Stimulated activated CD4-positive, alpha-beta T cell treated with anti-CD3 and anti-CD28 coated beads, Interleukin-1b, Interleukin-23, amount 100 ng/mL, for 24 hours (primary cell): ENCODE data around the gene B4GALT5.
"Not testable (repeated sequence)": the region's sequence is repeated elsewhere in the genome, so short reads cannot be mapped to it uniquely, and the experiment has no call there.

ENCODE experiments used
- DNase-seq, 4 experiments: peaks; one replicate each; pipeline ENCODE4 v3.0.0-alpha.2; 2020; ENCODE audit warnings: low read depth in 4 of 4, low spot score in 1 of 4

B4GALT5 gene, protein sequence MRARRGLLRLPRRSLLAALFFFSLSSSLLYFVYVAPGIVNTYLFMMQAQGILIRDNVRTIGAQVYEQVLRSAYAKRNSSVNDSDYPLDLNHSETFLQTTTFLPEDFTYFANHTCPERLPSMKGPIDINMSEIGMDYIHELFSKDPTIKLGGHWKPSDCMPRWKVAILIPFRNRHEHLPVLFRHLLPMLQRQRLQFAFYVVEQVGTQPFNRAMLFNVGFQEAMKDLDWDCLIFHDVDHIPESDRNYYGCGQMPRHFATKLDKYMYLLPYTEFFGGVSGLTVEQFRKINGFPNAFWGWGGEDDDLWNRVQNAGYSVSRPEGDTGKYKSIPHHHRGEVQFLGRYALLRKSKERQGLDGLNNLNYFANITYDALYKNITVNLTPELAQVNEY

DNA sequence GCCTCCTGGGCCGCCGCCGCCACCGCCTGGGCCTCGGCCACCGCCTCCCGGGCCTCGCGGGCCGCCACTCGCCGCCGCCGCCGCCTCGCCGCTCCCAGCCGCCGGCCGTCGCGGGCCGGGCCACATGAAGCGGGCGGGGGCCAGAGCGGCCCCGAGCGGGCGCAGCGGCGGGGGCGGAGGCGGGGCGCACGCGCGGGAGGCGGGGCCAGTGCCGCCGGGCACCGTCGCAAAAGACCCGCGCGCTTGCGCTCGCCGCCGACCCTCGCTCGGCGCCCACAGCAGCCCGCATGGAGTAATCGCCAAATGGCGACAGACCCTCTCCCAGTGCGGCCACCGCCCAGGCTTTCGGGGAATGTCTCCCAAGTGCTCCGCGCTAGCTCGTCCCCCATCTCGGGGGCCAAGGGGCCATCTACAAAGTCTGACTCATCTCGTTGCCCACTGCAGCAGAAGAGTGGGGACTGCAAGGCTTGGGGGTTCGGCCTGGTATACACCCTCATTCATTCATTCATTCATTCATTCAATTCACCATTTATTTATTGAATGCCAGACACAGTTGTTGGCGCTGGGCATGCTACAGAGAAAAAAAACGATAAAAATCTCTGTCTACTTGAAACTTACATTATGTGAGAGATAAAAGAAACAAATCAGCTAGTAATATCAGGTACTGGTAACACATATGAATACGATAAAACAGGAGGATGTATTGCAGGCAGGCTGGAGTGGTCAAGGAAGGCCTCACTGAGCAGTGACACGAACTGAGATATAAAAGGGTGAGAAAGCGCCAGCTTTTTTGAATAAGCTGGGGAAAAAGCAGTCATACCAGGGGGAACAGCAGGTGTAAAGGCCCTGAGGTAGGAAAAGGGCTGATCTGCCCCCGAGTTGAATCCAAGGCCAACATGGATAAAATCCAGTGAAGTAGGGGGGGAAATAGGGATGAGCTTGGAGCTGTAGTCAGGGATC is at the start of gene B4GALT5:
Gene B4GALT5 (minus strand): TSS at position 126 of the 960 bp plus-strand sequence. CDS start 188 bp downstream, outside the sequence.
- peak in 3 of 4 experiments; percentile 35 to 60 (median 40) for DNase-seq

DNA sequence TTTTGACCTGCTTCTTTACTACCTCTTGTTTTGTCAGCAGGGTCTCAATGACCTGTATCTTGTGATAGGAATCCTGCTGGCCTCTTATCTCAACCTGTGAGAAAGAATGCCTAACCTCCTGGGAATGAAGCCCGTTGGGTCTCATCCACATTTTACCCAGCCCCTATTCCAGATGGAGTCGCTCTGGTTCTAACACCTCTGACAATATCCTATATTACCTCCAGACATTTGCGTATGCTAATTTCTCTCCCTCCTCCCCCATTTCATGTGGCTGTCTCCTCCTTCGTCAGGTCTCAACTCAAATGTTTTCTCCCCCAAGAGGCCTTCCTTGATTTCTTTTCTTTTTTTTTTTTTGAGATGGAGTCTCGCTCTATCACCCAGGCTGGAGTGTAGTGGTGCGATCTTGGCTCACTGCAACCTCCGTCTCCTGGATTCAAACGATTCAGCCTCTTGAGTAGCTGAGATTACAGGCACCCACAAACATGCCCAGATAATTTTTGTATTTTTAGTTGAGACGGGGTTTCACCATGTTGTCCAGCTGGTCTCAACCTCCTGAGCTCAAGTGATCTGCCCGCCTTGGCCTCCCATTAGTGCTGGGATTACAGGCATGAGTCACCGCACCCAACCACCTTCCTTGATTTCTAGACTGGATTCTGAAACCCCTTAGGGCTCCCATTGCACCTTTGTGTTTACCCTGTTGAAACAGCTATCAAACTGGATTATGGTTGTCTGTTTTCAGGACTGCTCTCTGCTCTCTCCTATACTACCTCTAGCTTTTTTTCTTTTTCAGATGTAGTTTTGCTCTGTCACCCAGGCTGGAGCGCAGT is 49.5 kb upstream of the B4GALT5 start:
- DNase-seq: no peak

DNA sequence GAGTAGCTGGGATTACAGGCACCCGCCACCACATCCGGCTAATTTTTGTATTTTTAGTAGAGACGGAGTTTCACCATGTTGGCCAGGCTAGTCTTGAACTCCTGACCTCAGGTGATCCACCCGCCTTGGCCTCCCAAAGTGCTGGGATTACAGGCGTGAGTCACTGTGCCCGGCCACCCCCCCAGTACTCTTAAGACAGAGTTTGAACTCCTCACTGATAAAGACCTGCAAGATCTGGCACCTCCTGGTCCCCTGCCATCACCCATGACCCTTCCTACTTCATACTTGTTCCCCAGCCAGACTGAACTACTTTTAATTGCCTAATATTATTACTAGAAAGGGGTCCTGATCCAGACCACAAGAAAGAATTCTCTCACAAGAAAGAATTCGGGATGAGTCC is 48.2 kb upstream of the B4GALT5 start:
- not testable (repeated sequence) for DNase-seq

DNA sequence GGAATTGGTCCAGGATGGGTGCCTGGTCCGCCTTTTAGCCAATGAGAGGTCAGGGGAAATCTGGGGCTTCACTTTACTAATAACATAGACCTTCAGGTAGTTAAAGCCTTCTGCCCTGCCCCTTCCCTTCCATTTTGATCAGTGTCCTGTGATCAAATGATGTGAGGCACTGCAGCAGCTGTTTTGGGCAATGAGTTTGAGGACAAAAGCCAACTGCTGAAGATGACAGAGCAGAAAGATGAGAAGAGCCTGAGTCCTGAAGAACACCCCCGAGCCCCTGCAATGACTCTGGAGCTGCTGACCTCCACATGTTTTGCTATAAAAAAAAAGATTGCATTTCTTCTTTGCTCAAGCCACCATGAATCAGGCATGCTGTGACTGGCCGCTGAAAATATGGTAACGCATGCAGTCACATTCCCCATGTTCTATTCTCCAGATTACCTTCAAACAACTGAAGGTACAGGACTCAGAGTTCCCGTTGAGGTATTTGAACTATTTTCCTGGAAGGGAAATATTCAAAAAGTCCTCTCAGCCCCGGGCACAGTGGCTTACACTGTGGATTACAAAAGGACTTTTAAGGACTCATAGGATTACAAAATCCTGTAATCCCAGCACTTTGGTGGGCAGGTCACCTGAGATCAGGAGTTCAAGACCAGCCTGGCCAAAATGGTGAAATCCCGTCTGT is 45.7 kb upstream of the B4GALT5 start:
- no peak for DNase-seq

DNA sequence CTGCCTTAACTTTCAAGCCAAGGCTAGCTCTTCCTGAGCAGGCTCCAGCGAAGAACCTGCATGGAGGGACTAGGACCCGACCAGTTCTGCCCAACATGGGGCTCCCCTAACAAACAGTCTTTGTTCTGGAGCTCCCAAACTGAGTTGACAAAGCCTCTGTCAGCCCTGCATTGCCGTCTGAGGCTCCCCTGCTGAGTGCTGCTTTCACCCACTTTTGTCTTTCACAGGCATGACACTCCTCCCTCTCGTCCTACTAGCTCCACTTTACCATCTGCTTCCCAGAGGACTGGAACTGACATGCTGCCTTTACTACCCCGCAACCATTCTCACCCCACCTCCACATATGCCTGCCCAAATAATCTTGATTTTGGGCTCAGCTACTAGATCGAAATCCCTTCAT is 45.1 kb upstream of the B4GALT5 start:
- no peak for DNase-seq

DNA sequence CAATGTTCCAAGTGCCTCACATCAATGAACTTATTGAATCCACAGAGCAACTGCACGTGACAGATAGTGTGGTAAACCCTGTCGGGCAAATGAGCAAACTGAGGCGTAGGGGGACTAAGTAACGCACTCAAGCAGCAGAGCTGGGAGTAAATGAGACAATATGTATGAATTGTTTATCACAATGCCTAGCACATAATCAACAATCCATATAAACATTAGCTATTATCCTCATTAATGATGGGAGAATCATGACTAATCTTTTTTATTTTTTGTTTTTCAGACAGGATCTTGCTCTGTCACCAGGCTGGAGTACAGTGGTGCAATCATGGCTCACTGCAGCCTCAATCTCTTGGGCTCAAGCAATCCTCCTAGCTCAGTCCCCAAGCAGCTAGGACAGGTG is 43.9 kb upstream of the B4GALT5 start:
- no peak for DNase-seq

DNA sequence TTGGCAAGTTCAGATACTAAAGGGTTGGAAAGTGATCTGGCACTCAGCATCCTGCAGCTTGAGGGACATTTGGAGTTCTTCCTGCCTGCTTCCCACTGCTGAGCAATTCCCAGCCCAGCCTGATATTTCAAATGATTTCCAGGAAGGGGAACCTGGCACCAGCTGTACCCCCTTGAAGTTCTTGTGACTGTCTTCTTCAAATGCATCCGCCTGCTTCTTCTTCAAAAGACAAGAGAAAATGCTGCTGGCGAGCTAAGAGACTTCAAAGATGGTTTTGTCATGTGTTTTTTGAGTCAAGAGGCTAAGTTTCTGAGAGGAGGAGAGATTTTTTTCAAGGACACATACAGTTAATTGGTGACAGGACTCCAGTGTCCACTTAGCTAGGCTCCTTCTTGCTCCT is 42.6 kb upstream of the B4GALT5 start:
- no peak for DNase-seq

DNA sequence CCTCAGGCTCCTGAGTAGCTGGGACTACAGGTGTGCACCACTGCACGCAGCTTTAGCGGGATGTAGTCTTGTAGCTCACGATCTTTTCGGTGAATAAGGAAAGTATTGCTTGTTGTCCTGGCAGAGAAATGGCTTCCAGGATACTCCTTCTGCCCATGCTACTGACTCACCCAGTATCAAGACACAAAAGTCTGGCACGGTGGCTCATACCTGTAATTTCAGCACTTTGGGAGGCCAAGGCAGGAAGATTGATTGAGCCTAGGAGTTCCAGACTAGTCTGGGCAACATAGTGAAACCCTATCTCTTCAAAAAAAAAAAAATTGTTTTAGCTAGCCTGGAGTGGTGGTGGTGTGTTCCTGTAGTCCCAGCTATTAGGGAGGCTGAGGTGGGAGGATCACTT is 40.9 kb upstream of the B4GALT5 start:
- no peak for DNase-seq

DNA sequence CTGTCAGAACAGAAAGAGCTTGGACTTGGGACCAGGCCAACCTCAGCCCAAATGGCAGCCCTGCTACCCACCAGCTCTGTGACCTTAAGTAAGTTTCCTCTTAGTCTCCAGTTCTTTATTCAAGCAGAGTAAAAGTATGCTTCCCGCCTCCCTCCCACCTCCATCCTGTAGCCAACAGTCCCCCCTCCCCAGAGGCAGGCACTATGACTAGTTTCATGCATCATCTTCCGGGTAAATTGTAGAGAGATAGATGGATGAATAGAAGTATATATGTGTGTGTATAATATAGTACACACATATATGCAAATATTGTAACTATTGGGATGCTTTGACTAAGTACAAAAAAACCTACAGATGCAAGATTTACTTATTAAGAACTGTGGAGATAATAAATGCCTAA is 39.5 kb upstream of the B4GALT5 start:
- DNase-seq: no peak

DNA sequence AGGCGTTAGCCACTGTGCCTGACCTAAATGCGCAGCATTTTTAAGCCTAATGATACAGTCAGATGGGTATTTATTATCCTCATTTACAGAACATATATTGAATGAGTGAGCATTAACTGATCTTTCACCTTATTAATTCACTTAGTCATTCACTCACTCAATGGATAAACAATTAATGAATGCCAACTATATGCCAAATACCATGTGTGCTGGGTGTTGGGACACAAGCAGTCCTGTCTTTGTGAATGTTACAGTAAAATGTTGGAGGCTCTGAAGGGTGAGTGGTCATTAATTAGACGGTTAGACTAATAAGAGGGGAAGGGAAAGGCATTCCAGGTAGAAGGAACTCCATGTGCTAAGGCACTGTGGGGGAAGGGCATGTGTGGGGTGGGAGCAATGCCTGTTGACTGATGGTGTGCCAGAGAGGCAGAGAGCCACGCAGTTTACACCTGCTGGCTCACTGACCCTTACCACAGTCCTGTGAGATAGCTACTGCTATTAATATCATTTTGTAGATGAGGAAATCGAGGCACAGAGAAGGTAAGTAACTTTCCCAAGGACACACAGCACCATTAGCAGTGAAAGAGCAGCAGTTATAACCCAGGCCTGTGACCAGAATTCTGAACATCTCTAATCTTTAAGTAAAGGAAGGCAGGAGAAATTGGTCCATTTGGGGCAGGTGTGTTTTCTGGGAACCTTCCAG is 38.7 kb upstream of the B4GALT5 start:
- DNase-seq: no peak

DNA sequence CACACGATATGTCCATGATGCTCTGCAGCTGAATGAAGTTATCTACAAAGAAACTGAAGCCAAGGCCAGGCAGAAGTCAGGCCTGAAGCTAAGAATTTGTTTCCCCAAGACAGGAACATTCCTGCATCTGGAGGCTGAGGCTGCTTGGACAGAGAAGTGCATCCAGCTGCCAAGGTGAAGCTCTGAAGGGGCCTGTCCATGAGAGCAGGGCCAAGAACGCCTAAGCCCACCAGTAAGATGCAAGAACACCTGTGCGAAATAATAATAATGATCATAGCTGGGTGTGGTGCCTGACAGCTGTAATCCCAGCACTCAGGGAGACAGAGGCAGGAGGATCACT is 37.7 kb upstream of the B4GALT5 start:
- DNase-seq: no peak

DNA sequence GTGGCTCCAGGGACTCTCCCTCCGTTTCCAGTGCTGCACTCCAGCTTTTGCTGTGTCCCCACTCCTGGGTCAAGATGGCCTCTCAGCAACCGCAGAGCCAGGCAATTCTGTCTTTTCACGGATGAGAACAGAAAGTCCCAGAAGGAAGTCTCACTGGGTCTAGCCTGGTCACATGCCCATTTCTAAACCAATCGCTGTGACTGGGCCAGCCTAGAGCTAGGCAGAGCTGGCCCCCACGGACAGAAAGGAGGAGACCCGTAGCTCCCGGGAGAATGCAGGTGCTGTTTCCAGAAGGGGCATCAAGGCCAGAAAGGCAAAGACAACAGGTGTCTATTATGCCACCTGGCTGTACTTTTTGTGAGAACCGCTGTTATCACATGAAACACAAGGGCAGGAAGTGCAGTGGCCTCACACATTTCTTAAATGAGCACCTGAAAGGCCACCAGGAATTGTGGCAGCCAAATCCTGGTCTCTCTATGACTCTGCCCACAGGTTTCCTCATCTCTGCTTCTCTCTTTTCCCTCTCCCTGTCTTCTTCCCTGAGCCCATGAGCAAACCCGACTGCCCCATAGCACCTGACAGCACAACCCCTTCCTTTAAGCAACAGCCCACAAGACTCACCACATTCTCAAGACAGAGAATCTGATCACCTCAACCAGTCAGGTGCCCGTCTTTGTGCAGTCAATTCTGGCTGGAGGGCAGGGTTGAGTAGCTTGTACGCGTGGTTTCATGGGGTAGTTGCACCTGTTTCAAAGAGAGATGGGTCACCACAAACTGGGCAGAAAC is 37.1 kb upstream of the B4GALT5 start:
- no peak for DNase-seq

DNA sequence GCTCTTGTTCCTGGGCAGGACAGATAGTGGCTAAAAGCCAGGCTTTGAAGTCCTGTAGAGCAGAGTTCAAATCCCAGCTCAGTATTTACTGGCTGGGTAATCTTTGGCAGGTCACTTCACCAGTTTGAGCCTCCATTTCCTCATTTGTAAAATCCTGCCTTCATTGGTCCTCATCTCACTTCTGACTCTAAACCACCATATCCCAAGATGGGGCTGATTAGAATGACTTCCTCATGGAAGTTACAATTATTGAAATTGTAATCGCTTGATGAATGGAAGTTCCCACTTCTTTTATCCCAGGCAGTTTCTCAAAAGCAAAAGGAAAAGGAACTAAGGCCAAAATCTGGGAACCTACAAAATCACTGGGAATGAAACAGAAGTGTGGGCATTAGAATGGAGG is 35.9 kb upstream of the B4GALT5 start:
- DNase-seq: no peak

DNA sequence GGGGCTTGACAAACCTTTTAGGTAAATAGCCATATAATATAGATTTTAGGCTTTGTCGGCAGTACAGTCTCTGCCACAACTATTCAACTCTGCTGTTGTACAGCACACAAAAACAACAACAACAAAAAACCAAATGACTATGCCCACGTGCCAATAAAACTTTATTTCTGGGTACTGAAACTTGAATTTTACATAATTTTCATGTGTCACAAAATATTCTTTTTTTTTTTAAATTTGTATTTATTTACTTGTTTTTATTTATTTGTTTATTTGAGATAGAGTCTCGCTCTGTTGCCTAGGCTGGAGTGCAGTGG is 34.8 kb upstream of the B4GALT5 start:
- DNase-seq: no peak

DNA sequence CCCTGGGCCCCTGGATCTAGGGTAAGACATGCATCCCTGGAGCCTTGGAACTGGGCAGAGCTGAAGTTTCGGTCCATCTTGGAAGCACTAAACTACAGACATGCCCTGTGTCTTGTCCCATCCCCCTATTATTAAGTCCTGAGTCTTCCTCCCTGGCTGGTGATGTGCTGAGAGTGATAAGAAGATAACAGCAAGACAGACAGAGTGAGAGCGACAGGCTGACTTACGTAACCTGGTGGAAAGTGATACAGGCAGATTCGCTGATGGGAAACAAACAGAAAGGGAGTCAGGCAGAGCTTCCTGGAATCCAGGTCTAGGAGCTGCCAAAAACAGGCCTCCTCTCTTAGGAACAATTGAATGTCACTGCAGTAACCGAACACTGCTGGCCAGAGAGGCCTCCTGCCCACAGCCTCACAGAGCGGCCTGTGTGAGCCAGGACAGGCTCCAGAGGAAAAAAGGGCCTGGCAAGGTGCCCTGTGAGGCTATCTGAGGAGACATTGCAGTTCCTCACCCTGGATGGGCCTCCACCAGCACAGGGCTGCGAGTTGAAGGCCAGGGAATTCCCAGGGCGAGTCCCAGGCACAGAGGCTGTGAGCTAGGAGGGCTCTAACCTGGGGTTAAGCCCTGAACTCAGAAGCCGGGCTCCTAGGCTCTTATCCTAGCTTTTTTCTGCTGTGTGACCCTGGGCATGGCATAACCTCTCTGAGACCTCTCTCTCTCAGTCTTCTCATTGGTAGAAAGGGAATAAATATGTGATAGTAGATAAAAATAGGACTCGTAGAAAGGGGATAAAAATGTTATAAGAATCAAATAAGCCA is 34.2 kb upstream of the B4GALT5 start:
- no peak for DNase-seq

DNA sequence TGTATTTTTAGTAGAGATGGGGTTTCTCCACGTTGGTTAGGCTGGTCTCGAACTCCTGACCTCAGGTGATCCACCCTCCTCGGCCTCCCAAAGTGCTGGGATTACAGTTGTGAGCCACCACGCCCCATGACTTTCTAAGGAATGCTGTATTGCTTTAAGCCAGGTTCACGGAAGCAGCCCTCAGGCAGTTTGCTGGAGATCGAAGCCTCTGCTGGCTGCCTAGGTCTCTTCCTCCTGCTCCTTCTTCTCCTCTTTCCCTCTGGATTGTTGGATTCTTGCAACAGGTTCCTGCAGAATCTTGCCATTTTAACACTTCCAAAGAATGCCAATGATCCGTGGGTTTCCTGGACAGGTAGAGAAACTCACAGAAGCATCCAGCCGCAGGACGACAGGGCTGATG is 29.3 kb upstream of the B4GALT5 start:
- DNase-seq: no peak

DNA sequence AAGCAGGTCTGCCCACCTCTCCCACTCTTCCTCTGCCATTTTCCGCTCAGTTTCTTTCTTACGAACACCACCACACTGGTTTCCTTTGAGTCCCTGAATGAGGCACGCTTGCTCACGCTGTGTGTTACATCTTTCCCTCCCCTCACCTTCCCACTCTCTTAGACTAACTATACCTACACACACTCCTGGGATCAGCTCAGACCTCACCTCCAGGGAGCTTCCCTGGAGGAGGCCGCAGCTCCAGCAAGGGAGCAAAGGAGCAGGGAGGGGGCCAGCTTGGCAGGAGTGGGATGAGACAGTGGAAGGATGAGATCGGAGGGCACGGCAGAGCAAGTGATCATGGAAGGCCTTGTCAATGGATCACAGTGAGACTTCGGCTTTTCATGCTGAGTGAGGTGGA is 28.3 kb upstream of the B4GALT5 start:
- no peak for DNase-seq

DNA sequence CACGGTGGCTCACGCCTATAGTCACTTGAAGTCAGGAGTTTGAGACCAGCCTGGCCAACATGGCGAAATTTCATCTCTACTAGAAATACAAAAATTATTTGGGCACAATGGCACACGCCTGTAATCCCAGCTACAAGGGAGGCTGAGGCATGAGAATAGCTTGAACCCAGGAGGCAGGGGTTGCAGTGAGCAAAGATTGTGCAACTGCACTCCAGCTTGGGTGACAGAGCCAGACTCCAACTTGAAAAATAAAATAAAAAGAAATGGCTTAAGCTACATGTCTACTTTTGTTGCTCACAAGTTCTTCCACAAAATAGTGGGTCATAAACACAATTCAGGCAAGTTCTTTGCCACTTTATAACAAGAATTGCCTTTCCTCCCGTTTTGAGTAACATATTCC is 27.1 kb upstream of the B4GALT5 start:
- DNase-seq: no peak

DNA sequence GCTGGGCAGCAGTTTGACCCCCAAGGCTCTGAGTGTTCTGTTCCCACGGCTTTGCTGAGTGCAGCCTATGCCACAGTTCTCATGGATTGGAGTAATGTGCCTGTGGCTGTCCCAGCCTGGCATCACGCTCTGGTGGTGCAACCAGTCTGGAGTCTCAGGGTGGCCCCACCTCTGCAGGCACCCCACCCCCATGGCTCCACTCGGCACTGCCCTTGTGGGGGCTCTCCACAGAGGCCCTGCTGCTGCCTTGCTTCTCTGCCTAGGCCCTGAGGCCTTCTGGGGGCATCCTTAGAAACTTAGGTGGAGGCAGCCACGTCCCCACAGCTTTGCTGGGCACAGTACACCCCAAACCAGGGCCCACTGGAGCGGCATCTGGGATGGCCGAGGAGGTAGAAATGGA is 25.4 kb upstream of the B4GALT5 start:
- no peak for DNase-seq
